K562 (cell line): ENCODE results near the gene RBM4B. TPM values are rescaled to one million over a fixed set of nuclear protein-coding genes. Genes with fewer than 3 reads are reported as not detected.
A peak's percentile ranks its signal among the peaks of the same experiment; 100 is the strongest.

Experiments used
- ATAC-seq: fragments of 200-7000 bp; cut with Tn5 transposase; 3 replicates; pipeline ENCODE4 v1.9.1; 2020; ENCODE audit warnings: moderate library complexity
- BruUV-seq: library from RNA; stranded (reverse); fragments of 400-500 nt; replicated peaks from 2 replicates; lab custom pipeline; 2021; lab: Mats Ljungman, UMichigan
- CTCF ChIA-PET: fragments of 300-600 bp; formaldehyde crosslinking; extraction: SDS; loops from one replicate; lab custom pipeline; 2021; ENCODE audit warnings: low intra/inter-chr PET ratio; lab: Yijun Ruan, JAX
- POLR2A ChIA-PET: fragments of 300-600, 350-650 bp; sonication (Branson Sonifier 250); formaldehyde crosslinking; extraction: SDS; loops from one replicate; lab custom pipeline; 2021; ENCODE audit warnings: antibody characterized with exemption, inconsistent platforms; lab: Yijun Ruan, JAX
- DNase-seq, 4 experiments: peaks; one replicate each; pipeline versions ENCODE4 v3.0.0 to v3.0.0-alpha.2; 2011 to 2018; ENCODE audit warnings: low spot score in 3 of 4, mixed read lengths in 3 of 4; ENCODE audit errors: extremely low read depth in 1 of 4
- FAIRE-seq: peaks from 2 replicates; lab custom pipeline; 2011; peaks lifted over from hg19 to GRCh38; lab: Jason Lieb, UNC
- H2AFZ ChIP-seq: 2 replicates; pipeline ENCODE4 v1.6.0; 2011; ENCODE audit warnings: low read depth, low read length, control low read depth, inconsistent platforms
- H3K27ac ChIP-seq: fragments of 200-600 bp; 3 replicates; pipeline ENCODE4 v1.8.0; 2011; ENCODE audit warnings: low read depth, mild to moderate bottlenecking, control low read depth, inconsistent platforms, low read length, moderate library complexity, mixed read lengths; ENCODE audit errors: extremely low read depth
- H3K27me3 ChIP-seq, 2 experiments: fragments of 300-600 bp in 1 of 2; 2 replicates in 1 of 2; 3 replicates in 1 of 2; pipeline versions ENCODE4 v1.6.0 to v1.8.0; 2011; ENCODE audit warnings: inconsistent platforms in 2 of 2, low read length in 2 of 2, mild to moderate bottlenecking in 1 of 2, mixed read lengths in 1 of 2, moderate library complexity in 1 of 2; ENCODE audit not compliant: control insufficient read depth in 2 of 2, insufficient read depth in 2 of 2
- H3K36me3 ChIP-seq: fragments of 300-600 bp; 3 replicates; pipeline ENCODE4 v1.8.0; 2011; ENCODE audit warnings: mild to moderate bottlenecking, low read length, inconsistent platforms; ENCODE audit not compliant: control insufficient read depth, insufficient read depth
- H3K4me1 ChIP-seq, 2 experiments: fragments of 200-600 bp in 1 of 2; replicated peaks in 1 of 2; 2 replicates in 1 of 2; 3 replicates in 1 of 2; pipeline versions ENCODE4 v1.5.1 to v1.8.0; 2011; ENCODE audit warnings: inconsistent platforms in 2 of 2, low read length in 2 of 2, mild to moderate bottlenecking in 1 of 2, mixed read lengths in 1 of 2, moderate library complexity in 1 of 2; ENCODE audit not compliant: control insufficient read depth in 2 of 2, insufficient read depth in 2 of 2
- H3K4me2 ChIP-seq: 2 replicates; pipeline ENCODE4 v1.6.1; 2011; ENCODE audit warnings: low read length, control low read depth, inconsistent platforms, mixed read lengths; ENCODE audit not compliant: insufficient read depth
- H3K4me3 ChIP-seq: fragments of 200-600 bp; sonication (generic), shearing (Covaris generic); 2 replicates; pipeline ENCODE4 v1.5.1; 2016; ENCODE audit warnings: control low read depth, inconsistent platforms
- H3K79me2 ChIP-seq: fragments of 200-600 bp; 3 replicates; pipeline ENCODE4 v1.8.0; 2011; ENCODE audit warnings: low read length, inconsistent platforms; ENCODE audit not compliant: control insufficient read depth, insufficient read depth
- H3K9ac ChIP-seq, 2 experiments: 2 replicates each; pipeline versions ENCODE4 v1.6.0 to v1.6.1; 2011; ENCODE audit warnings: low read depth in 2 of 2, low read length in 2 of 2, control low read depth in 1 of 2, inconsistent platforms in 1 of 2, mild to moderate bottlenecking in 1 of 2, mixed read lengths in 1 of 2; ENCODE audit not compliant: insufficient read depth in 1 of 2
- H3K9me1 ChIP-seq: one replicate; pipeline ENCODE4 v1.6.0; 2011; ENCODE audit warnings: inconsistent platforms, mild to moderate bottlenecking, low read length, moderate library complexity; ENCODE audit not compliant: control insufficient read depth, insufficient read depth
- H3K9me3 ChIP-seq: replicated peaks from 2 replicates; pipeline ENCODE4 v1.5.1; 2011; ENCODE audit warnings: low read depth, low read length, inconsistent platforms; ENCODE audit not compliant: control insufficient read depth, insufficient read depth
- H4K20me1 ChIP-seq: replicated peaks from 2 replicates; pipeline ENCODE4 v1.6.1; 2011; ENCODE audit warnings: low read length, inconsistent platforms, mixed read lengths; ENCODE audit not compliant: control insufficient read depth, insufficient read depth
- CCNT2 ChIP-seq: IDR thresholded peaks from 2 replicates; pipeline ENCODE4 v1.6.1; 2011; ENCODE audit warnings: borderline replicate concordance, low read depth, mild to moderate bottlenecking, moderate library complexity, mixed read lengths, low read length; ENCODE audit not compliant: insufficient read length; ENCODE audit errors: extremely low read depth
- IRF2 ChIP-seq: sonication (generic); formaldehyde crosslinking; IDR thresholded peaks from 2 replicates; pipeline ENCODE4 v1.8.1; 2022; ENCODE audit warnings: mild to moderate bottlenecking, missing genetic modification reagents
- LCOR ChIP-seq: sonication (generic); formaldehyde crosslinking; IDR thresholded peaks from 2 replicates; pipeline ENCODE4 v1.8.0; 2022; ENCODE audit warnings: mild to moderate bottlenecking, missing genetic modification reagents
- MYNN ChIP-seq, 2 experiments: sonication (generic); formaldehyde crosslinking in 1 of 2; IDR thresholded peaks; 2 replicates each; pipeline versions ENCODE4 v1.5.0 to v1.6.1; 2016 to 2020; ENCODE audit warnings: antibody characterized with exemption in 1 of 2, missing genetic modification reagents in 1 of 2
- SMAD4 ChIP-seq: fragments of 250-450 bp; sonication (Bioruptor Pico); conservative IDR thresholded peaks from 2 replicates; pipeline ENCODE4 v1.8.0; 2021; ENCODE audit warnings: inconsistent platforms, mild to moderate bottlenecking, moderate library complexity
- ZBTB26 ChIP-seq: fragments of 450-650 bp; formaldehyde crosslinking; IDR thresholded peaks from 2 replicates; pipeline ENCODE4 v1.4.0; 2022; ENCODE audit warnings: missing genetic modification characterization
- ZBTB7A ChIP-seq: IDR thresholded peaks from 2 replicates; pipeline ENCODE4 v1.6.1; 2011; ENCODE audit warnings: low read depth, mild to moderate bottlenecking, low read length, moderate library complexity, borderline replicate concordance; ENCODE audit not compliant: control insufficient read depth
- WGBS: fragments of 100-300 bp; shearing (Covaris generic); methylation state at CpG from one replicate; pipeline ENCODE4 v1.1.6; 2016; ENCODE audit warnings: low coverage, mixed read lengths; ENCODE audit not compliant: insufficient coverage; ENCODE audit errors: missing lambda C conversion rate; 5-methylcytosine and 5-hydroxymethylcytosine counted together
- in situ Hi-C: fragments of 300-500 bp; cut with MboI; formaldehyde crosslinking; loops from 4 replicates; pipeline ENCODE4 v1.15.0; 2018; ENCODE audit warnings: inconsistent platforms, mixed read lengths
- intact Hi-C: fragments of 100-400 bp; cut with micrococcal nuclease; formaldehyde crosslinking; loops from 2 replicates; pipeline ENCODE4 v1.14.2; 2022
- polyA plus RNA-seq, 8 experiments: library from polyadenylated mRNA; depleted of rRNA in 4 of 8; stranded (reverse) in 5 of 8; unstranded in 3 of 8; fragments of >200 nt; fragmentation: Nextera tagmentation in 2 of 8; fragmentation: Illumina TruSeq in 1 of 8; extraction: Ambion mirVana in 2 of 8; extraction: Trizol in 1 of 8; gene quantifications; 2 replicates each; pipeline versions ENCODE4 v1.2.1 to v1.2.3, GENCODE V29; 2011 to 2014; ENCODE audit warnings: inconsistent platforms in 1 of 8, missing spikeins in 1 of 8
- total RNA-seq, 7 experiments: library from RNA; depleted of rRNA in 6 of 7; stranded (reverse); fragments of >200 nt in 6 of 7; fragmentation: Illumina TruSeq in 2 of 7; extraction: Trizol in 2 of 7; gene quantifications; 2 replicates each; pipeline versions ENCODE4 v1.2.1 to v1.2.3, GENCODE V29; 2011 to 2021; ENCODE audit warnings: low replicate concordance in 1 of 7

RBM4B gene
- total and polyA plus RNA-seq, 9 of the 15 experiments (the other 6 are each of a cell fraction or from before 2014, with no cell fraction given), result 14.6 to 39.9 (median 23.3) TPM

- H2AFZ ChIP-seq, result no peak overlapping the region
- H3K36me3 ChIP-seq, result peaks cover 96% of the 10 kb centered on the region; the same call in 2 of the 3 replicates
- WGBS, result 92% methylated on average over 9 of the region's 9 CpGs
- H3K27ac ChIP-seq, result no peak overlapping the region
- no peaks in the 10 kb centered on the region for H3K27me3 ChIP-seq
- ATAC-seq (no peak), DNase-seq (no peak), FAIRE-seq (no peak)
- no peak overlapping the region for H3K4me3 ChIP-seq
- ChIA-PET CTCF (interaction anchor here (1.3 kb wide), 1 partner anchor 326 kb away, joined by 3 read pairs; no protein-coding TSS in a partner anchor), POLR2A (interaction anchor here (1.1 to 1.8 kb wide), 2 partner anchors 17 to 18 kb away, joined by 3 to 6 read pairs; partner anchors contain the start of gene RBM4B)
- peaks cover 9 to 33% of the 10 kb centered on the region in 2 experiments for H3K4me1 ChIP-seq
- H3K9me3 ChIP-seq, result no peaks in the 10 kb centered on the region
- no TSS peak for BruUV-seq
- no peaks in the 10 kb centered on the region for H3K9me1 ChIP-seq
- 0 out of 2 replicates have a peak, but pooled peaks cover 4% of the 10 kb centered on the region for H4K20me1 ChIP-seq
- peaks cover 10% of the 10 kb centered on the region; the same call in 2 of the 3 replicates for H3K79me2 ChIP-seq
- H3K4me2 ChIP-seq, result no peak overlapping the region
- TF ChIP-seq ZBTB26 (CRISPR knock-in tag) (no peak), IRF2 (CRISPR knock-in tag) (no peak), CCNT2 (no peak), SMAD4 (CRISPR knock-in tag) (no peak), LCOR (no peak), MYNN (IDR thresholded peaks at IDR 0.05) (no peak), MYNN (CRISPR knock-in tag; IDR thresholded peaks at IDR 0.05) (no peak), ZBTB7A (no peak)
- in situ Hi-C loops (no loop called here), intact Hi-C loops (no loop called here)
- H3K9ac ChIP-seq, result peak overlapping the region in 1 of 2 experiments; percentile 27; a peak in 1 of 4 replicates
These were observed 18.5 kb upstream of the RBM4B start for GRCh38 chr11:66696146-66696545.
